ENCODE results near the gene ANKRD6. TPM values are rescaled to one million over a fixed set of nuclear protein-coding genes. Genes with fewer than 3 reads are reported as not detected.

Gene ANKRD6
- total RNA-seq, 1 donor from 2014 or later: 43.5 TPM

GRCh38 chr6:89443658-89444057 lies 10.7 kb downstream of the ANKRD6 start:
- Mint-ChIP-seq H3K27ac (no peak overlapping the region), H3K36me3 (peaks cover 7% of the 10 kb centered on the region), H3K4me1 (peaks cover 6% of the 10 kb centered on the region), H3K9me3 (peaks cover 11% of the 10 kb centered on the region), H3K27me3 (ENCODE audit: low read depth) (no peaks in the 10 kb centered on the region), H3K4me3 (no peak overlapping the region)
- no peak for TF ChIP-seq CTCF (IDR thresholded peaks at IDR 0.05; ENCODE audit: unreplicated experiment)
- DNase-seq (ENCODE audit: low spot score in 2 of 2, unreplicated experiment in 2 of 2): no peak

- H3K36me3 Mint-ChIP-seq: no peaks in the 10 kb centered on the region
- H3K27ac Mint-ChIP-seq: no peak overlapping the region
- DNase-seq (ENCODE audit: low spot score in 2 of 2, unreplicated experiment in 2 of 2): no peak
- TF ChIP-seq CTCF (IDR thresholded peaks at IDR 0.05; ENCODE audit: unreplicated experiment): no peak
- H3K27me3 Mint-ChIP-seq (ENCODE audit: low read depth): no peaks in the 10 kb centered on the region
- H3K4me1 Mint-ChIP-seq: peaks cover 6% of the 10 kb centered on the region
- no peak overlapping the region for H3K4me3 Mint-ChIP-seq
- no peaks in the 10 kb centered on the region for H3K9me3 Mint-ChIP-seq
Observed at GRCh38 chr6:89449193-89449592, 16.2 kb downstream of the ANKRD6 start.

GRCh38 chr6:89452281-89452680 lies 19.3 kb downstream of the ANKRD6 start:
- H3K4me3 Mint-ChIP-seq: no peak overlapping the region
- no peaks in the 10 kb centered on the region for H3K27me3 Mint-ChIP-seq (ENCODE audit: low read depth)
- no peak for DNase-seq (ENCODE audit: low spot score in 2 of 2, unreplicated experiment in 2 of 2)
- no peaks in the 10 kb centered on the region for H3K9me3 Mint-ChIP-seq
- peaks cover 9% of the 10 kb centered on the region for H3K36me3 Mint-ChIP-seq
- H3K4me1 Mint-ChIP-seq: peaks cover 9% of the 10 kb centered on the region
- no peak overlapping the region for H3K27ac Mint-ChIP-seq
- TF ChIP-seq CTCF (IDR thresholded peaks at IDR 0.05; ENCODE audit: unreplicated experiment): no peak

- no peak for TF ChIP-seq CTCF (IDR thresholded peaks at IDR 0.05; ENCODE audit: unreplicated experiment)
- H3K27me3 Mint-ChIP-seq (ENCODE audit: low read depth): no peaks in the 10 kb centered on the region
- H3K4me1 Mint-ChIP-seq: peaks cover 9% of the 10 kb centered on the region
- no peak overlapping the region for H3K4me3 Mint-ChIP-seq
- H3K9me3 Mint-ChIP-seq: no peaks in the 10 kb centered on the region
- H3K36me3 Mint-ChIP-seq: peaks cover 9% of the 10 kb centered on the region
- no peak overlapping the region for H3K27ac Mint-ChIP-seq
- DNase-seq (ENCODE audit: low spot score in 2 of 2, unreplicated experiment in 2 of 2): no peak
Observed at GRCh38 chr6:89454300-89454699, 21.3 kb downstream of the ANKRD6 start.

DNA sequence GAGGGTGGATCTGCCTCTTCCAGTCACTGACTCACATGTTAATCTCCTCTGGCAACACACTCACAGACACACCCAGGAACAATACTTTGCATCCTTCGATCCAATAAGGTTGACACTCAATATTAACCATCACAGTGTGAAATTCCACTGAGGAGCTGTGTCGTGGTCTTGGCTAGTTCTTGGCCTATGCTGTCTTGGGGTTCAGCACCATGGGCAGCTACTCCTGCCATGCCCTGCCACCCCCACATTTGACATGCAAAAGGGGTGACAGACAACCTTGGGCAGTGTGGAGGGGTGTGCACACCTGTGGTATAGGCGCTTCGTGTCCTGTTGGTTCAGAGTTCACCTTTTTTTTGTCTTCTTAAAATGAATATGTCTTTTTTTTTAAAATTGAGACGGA lies 25.8 kb downstream of the ANKRD6 start:
- H3K27me3 Mint-ChIP-seq (ENCODE audit: low read depth): no peaks in the 10 kb centered on the region
- no peak for DNase-seq (ENCODE audit: low spot score in 2 of 2, unreplicated experiment in 2 of 2)
- peaks cover 6% of the 10 kb centered on the region for H3K4me1 Mint-ChIP-seq
- no peak overlapping the region for H3K27ac Mint-ChIP-seq
- no peak for TF ChIP-seq CTCF (IDR thresholded peaks at IDR 0.05; ENCODE audit: unreplicated experiment)
- no peak overlapping the region for H3K4me3 Mint-ChIP-seq
- H3K36me3 Mint-ChIP-seq: peaks cover 9% of the 10 kb centered on the region
- no peaks in the 10 kb centered on the region for H3K9me3 Mint-ChIP-seq

- TF ChIP-seq CTCF (IDR thresholded peaks at IDR 0.05; ENCODE audit: unreplicated experiment): no peak
- DNase-seq (ENCODE audit: low spot score in 2 of 2, unreplicated experiment in 2 of 2): no peak
- H3K4me1 Mint-ChIP-seq: peaks cover 1% of the 10 kb centered on the region
- H3K27ac Mint-ChIP-seq: no peak overlapping the region
- no peaks in the 10 kb centered on the region for H3K27me3 Mint-ChIP-seq (ENCODE audit: low read depth)
- H3K4me3 Mint-ChIP-seq: no peak overlapping the region
- peaks cover 9% of the 10 kb centered on the region for H3K36me3 Mint-ChIP-seq
- no peaks in the 10 kb centered on the region for H3K9me3 Mint-ChIP-seq
Observed at GRCh38 chr6:89459501-89459900, 26.5 kb downstream of the ANKRD6 start.
